ENCODE data around the gene FTH1.

DNA sequence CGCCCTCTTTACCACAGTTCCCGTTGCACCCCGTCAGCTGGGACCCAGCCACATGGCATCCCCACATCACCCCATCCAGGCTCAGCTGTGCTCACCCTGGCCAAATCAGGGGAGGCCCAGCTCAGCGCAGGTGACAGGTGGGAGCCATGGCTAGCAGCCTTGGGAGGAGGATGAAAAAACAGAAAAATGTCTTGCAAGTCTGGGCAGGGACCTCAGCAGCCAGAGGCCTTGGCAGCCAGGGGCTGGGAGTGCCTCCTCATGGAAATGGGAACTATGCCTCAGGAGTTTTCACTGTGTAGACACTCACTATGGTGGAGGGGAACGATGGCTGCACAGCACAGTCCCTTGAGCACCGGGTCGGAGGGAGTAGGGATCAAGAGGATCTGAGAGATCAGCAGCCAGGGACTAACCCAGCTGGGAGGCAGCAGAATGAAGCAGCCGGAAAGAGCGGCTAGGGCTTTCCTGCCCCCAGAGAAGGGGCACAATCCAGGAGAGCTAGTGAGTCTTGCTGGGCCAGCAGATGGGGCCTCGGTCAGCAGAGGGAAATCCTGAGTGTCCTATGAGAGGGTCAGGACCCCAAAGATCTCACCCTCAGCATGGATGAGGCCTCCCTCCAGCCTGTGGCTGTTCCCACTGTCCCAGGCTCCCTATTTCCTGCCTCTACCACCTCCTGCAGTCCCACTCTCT is 6.2 kb upstream of the FTH1 start:
- TF ChIP-seq, protein P1, sequence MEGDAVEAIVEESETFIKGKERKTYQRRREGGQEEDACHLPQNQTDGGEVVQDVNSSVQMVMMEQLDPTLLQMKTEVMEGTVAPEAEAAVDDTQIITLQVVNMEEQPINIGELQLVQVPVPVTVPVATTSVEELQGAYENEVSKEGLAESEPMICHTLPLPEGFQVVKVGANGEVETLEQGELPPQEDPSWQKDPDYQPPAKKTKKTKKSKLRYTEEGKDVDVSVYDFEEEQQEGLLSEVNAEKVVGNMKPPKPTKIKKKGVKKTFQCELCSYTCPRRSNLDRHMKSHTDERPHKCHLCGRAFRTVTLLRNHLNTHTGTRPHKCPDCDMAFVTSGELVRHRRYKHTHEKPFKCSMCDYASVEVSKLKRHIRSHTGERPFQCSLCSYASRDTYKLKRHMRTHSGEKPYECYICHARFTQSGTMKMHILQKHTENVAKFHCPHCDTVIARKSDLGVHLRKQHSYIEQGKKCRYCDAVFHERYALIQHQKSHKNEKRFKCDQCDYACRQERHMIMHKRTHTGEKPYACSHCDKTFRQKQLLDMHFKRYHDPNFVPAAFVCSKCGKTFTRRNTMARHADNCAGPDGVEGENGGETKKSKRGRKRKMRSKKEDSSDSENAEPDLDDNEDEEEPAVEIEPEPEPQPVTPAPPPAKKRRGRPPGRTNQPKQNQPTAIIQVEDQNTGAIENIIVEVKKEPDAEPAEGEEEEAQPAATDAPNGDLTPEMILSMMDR (IDR thresholded peaks at IDR 0.05) = no peak
- no peak for TF ChIP-seq MXI1 (IDR thresholded peaks at IDR 0.05; ENCODE audit: low read depth, low read length)
- no peak for TF ChIP-seq TAF1 (IDR thresholded peaks at IDR 0.05; ENCODE audit: borderline replicate concordance, low read depth, low read length)
- no peak for TF ChIP-seq EZH2phosphoT487 (IDR thresholded peaks at IDR 0.05; ENCODE audit: borderline replicate concordance, low read depth)
- TF ChIP-seq POLR2AphosphoS5 (IDR thresholded peaks at IDR 0.05; ENCODE audit: low read depth, low read length) = no peak
- TF ChIP-seq FOXJ3 (CRISPR knock-in tag; IDR thresholded peaks at IDR 0.05) = no peak
- TF ChIP-seq FOXM1 (IDR thresholded peaks at IDR 0.05; ENCODE audit: low read depth) = no peak
- TF ChIP-seq TEAD4 (IDR thresholded peaks at IDR 0.05; ENCODE audit: borderline replicate concordance, insufficient read depth) = no peak
- TF ChIP-seq, protein P2, sequence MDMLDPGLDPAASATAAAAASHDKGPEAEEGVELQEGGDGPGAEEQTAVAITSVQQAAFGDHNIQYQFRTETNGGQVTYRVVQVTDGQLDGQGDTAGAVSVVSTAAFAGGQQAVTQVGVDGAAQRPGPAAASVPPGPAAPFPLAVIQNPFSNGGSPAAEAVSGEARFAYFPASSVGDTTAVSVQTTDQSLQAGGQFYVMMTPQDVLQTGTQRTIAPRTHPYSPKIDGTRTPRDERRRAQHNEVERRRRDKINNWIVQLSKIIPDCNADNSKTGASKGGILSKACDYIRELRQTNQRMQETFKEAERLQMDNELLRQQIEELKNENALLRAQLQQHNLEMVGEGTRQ (IDR thresholded peaks at IDR 0.05; ENCODE audit: borderline replicate concordance, low read depth, low read length) = no peak
- TF ChIP-seq EP300 (IDR thresholded peaks at IDR 0.05; ENCODE audit: borderline replicate concordance in 1 of 2, low read depth in 1 of 2, low read length in 1 of 2) = no peak
- TF ChIP-seq SMC3 (IDR thresholded peaks at IDR 0.05; ENCODE audit: low read depth, low read length) = no peak
- TF ChIP-seq, protein P3, sequence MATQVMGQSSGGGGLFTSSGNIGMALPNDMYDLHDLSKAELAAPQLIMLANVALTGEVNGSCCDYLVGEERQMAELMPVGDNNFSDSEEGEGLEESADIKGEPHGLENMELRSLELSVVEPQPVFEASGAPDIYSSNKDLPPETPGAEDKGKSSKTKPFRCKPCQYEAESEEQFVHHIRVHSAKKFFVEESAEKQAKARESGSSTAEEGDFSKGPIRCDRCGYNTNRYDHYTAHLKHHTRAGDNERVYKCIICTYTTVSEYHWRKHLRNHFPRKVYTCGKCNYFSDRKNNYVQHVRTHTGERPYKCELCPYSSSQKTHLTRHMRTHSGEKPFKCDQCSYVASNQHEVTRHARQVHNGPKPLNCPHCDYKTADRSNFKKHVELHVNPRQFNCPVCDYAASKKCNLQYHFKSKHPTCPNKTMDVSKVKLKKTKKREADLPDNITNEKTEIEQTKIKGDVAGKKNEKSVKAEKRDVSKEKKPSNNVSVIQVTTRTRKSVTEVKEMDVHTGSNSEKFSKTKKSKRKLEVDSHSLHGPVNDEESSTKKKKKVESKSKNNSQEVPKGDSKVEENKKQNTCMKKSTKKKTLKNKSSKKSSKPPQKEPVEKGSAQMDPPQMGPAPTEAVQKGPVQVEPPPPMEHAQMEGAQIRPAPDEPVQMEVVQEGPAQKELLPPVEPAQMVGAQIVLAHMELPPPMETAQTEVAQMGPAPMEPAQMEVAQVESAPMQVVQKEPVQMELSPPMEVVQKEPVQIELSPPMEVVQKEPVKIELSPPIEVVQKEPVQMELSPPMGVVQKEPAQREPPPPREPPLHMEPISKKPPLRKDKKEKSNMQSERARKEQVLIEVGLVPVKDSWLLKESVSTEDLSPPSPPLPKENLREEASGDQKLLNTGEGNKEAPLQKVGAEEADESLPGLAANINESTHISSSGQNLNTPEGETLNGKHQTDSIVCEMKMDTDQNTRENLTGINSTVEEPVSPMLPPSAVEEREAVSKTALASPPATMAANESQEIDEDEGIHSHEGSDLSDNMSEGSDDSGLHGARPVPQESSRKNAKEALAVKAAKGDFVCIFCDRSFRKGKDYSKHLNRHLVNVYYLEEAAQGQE (IDR thresholded peaks at IDR 0.05; ENCODE audit: low read depth, low read length) = no peak
- TF ChIP-seq RXRA (IDR thresholded peaks at IDR 0.05; ENCODE audit: borderline replicate concordance, low read depth) = no peak
- TF ChIP-seq, protein P4, sequence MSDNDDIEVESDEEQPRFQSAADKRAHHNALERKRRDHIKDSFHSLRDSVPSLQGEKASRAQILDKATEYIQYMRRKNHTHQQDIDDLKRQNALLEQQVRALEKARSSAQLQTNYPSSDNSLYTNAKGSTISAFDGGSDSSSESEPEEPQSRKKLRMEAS (IDR thresholded peaks at IDR 0.05; ENCODE audit: low read depth) = no peak
